Uterus (tissue), 2 donors: ENCODE measurements around the gene SP140L.

ENCODE experiments used
- POLR2A ChIP-seq, 2 donors: fragments of 450-650 bp; IDR thresholded peaks; one replicate each; pipeline ENCODE4 v1.6.1; 2016; ENCODE audit warnings: antibody characterized with exemption in 2 of 2, mild to moderate bottlenecking in 1 of 2, moderate library complexity in 1 of 2
- TF ChIP-seq, protein P1 (sequence below), 4 experiments: fragments of 200-600 bp in 2 of 4; fragments of 450-650 bp in 2 of 4; sonication (generic) in 2 of 4; IDR thresholded peaks; one replicate each; pipeline ENCODE4 v1.5.1; 2016 to 2019; ENCODE audit warnings: antibody characterized with exemption in 4 of 4, mild to moderate bottlenecking in 2 of 4, moderate library complexity in 1 of 4

DNA sequence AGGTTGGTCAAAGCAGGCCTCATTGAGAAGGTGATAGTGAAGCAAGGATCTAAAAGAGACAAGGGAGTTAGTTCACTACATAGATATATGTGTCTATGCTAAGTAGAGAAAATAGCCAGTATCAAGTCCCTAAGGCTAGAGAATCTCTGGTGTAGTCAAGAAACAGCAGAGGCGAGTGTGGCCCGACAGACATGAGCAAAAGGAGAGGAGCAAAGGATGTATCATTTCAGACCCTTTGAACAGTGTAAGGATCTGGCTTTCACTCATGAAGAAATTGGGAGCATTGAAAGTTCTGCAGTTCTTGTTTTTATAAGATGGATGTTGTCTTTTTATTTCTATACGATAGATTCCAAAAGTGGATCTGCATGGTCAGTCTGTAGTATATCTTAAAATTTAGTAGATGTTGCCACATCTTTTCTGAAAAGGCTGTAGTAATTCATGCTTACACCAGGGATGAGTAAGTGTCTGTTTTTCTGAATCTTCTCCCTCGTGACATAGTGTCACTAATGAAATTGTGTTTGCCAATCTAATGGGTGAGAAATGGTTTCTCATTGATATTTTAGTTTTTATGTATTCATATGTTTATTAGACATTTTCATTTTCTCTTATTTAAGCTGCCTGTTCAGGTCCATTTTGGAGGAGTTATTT lies 107.8 kb downstream of the SP140L start:
- TF ChIP-seq, protein P1, sequence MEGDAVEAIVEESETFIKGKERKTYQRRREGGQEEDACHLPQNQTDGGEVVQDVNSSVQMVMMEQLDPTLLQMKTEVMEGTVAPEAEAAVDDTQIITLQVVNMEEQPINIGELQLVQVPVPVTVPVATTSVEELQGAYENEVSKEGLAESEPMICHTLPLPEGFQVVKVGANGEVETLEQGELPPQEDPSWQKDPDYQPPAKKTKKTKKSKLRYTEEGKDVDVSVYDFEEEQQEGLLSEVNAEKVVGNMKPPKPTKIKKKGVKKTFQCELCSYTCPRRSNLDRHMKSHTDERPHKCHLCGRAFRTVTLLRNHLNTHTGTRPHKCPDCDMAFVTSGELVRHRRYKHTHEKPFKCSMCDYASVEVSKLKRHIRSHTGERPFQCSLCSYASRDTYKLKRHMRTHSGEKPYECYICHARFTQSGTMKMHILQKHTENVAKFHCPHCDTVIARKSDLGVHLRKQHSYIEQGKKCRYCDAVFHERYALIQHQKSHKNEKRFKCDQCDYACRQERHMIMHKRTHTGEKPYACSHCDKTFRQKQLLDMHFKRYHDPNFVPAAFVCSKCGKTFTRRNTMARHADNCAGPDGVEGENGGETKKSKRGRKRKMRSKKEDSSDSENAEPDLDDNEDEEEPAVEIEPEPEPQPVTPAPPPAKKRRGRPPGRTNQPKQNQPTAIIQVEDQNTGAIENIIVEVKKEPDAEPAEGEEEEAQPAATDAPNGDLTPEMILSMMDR (IDR thresholded peaks at IDR 0.05): no peak
- TF ChIP-seq POLR2A (IDR thresholded peaks at IDR 0.05): no peak
